K562 (cell line): ENCODE results near the gene RFESD. TPM values are rescaled to one million over a fixed set of nuclear protein-coding genes. Genes with fewer than 3 reads are reported as not detected.
A peak's percentile ranks its signal among the peaks of the same experiment; 100 is the strongest.

Experiments
- ATF7 ChIP-seq: fragments of 450-650 bp; IDR thresholded peaks from 2 replicates; pipeline ENCODE4 v1.7.1; 2014; ENCODE audit warnings: mild to moderate bottlenecking, moderate library complexity
- BCLAF1 ChIP-seq, 2 experiments: fragments of 450-650 bp in 1 of 2; IDR thresholded peaks; 2 replicates each; pipeline ENCODE4 v1.6.1; 2011 to 2017; ENCODE audit warnings: low read depth in 2 of 2, antibody characterized with exemption in 1 of 2, borderline replicate concordance in 1 of 2, low read length in 1 of 2, mild to moderate bottlenecking in 1 of 2, mixed read lengths in 1 of 2; ENCODE audit not compliant: control insufficient read depth in 1 of 2
- C11orf30 ChIP-seq: fragments of 450-650 bp; IDR thresholded peaks from 2 replicates; pipeline ENCODE4 v1.6.1; 2016; ENCODE audit warnings: low read depth, mild to moderate bottlenecking
- CTCF ChIP-seq, 3 experiments: IDR thresholded peaks in 2 of 3; conservative IDR thresholded peaks in 1 of 3; 2 replicates each; pipeline ENCODE4 v1.5.1; 2011 to 2012; ENCODE audit warnings: low read length in 3 of 3, mild to moderate bottlenecking in 3 of 3, control low read depth in 2 of 3, improper control_type of control experiment in 1 of 3, inconsistent platforms in 1 of 3, low read depth in 1 of 3, mixed read lengths in 1 of 3, moderate library complexity in 1 of 3; ENCODE audit not compliant: insufficient read depth in 2 of 3
- HIVEP1 ChIP-seq: fragments of 250-450 bp; sonication (Bioruptor Pico); IDR thresholded peaks from 2 replicates; pipeline ENCODE4 v1.4.0; 2020; ENCODE audit warnings: mild to moderate bottlenecking
- HNRNPL ChIP-seq: fragments of 200-400 bp; formaldehyde crosslinking; IDR thresholded peaks from 2 replicates; pipeline ENCODE4 v1.6.1; 2017; ENCODE audit warnings: low read depth, mild to moderate bottlenecking, low read length
- KAT2B ChIP-seq: IDR thresholded peaks from one replicate; pipeline ENCODE4 v1.6.1; 2012; ENCODE audit warnings: low read depth, mild to moderate bottlenecking, control low read depth, inconsistent platforms, low read length, moderate library complexity
- MEIS2 ChIP-seq: fragments of 450-650 bp; IDR thresholded peaks from 2 replicates; pipeline ENCODE4 v1.6.1; 2014; ENCODE audit warnings: mild to moderate bottlenecking; ENCODE audit not compliant: partially characterized antibody
- MLLT1 ChIP-seq, 2 experiments: fragments of 450-650 bp; IDR thresholded peaks; 2 replicates each; pipeline ENCODE4 v1.6.1; 2016
- MNT ChIP-seq, 2 experiments: fragments of 450-650 bp; conservative IDR thresholded peaks; 2 replicates each; pipeline ENCODE4 v1.6.1; 2017; ENCODE audit warnings: mild to moderate bottlenecking in 2 of 2, moderate library complexity in 2 of 2
- NELFE ChIP-seq: IDR thresholded peaks from 2 replicates; pipeline ENCODE4 v1.6.1; 2011; ENCODE audit warnings: mild to moderate bottlenecking; ENCODE audit not compliant: insufficient read depth, insufficient read length
- ZNF24 ChIP-seq: fragments of 450-650 bp; IDR thresholded peaks from 2 replicates; pipeline ENCODE4 v1.6.1; 2016
- ZNF639 ChIP-seq, 2 experiments: fragments of 200-800 bp in 1 of 2; sonication (Bioruptor generic) in 1 of 2; sonication (generic) in 1 of 2; formaldehyde crosslinking in 1 of 2; IDR thresholded peaks in 1 of 2; conservative IDR thresholded peaks in 1 of 2; 2 replicates each; pipeline versions ENCODE4 v1.5.0 to v1.6.1; 2016 to 2020; ENCODE audit warnings: missing compliant biosample characterization in 1 of 2, missing genetic modification characterization in 1 of 2, missing genetic modification reagents in 1 of 2
- polyA plus RNA-seq, 8 experiments: library from polyadenylated mRNA; depleted of rRNA in 4 of 8; stranded (reverse) in 5 of 8; unstranded in 3 of 8; fragments of >200 nt; fragmentation: Nextera tagmentation in 2 of 8; fragmentation: Illumina TruSeq in 1 of 8; extraction: Ambion mirVana in 2 of 8; extraction: Trizol in 1 of 8; gene quantifications; 2 replicates each; pipeline versions ENCODE4 v1.2.1 to v1.2.3, GENCODE V29; 2011 to 2014; ENCODE audit warnings: inconsistent platforms in 1 of 8, missing spikeins in 1 of 8
- total RNA-seq, 7 experiments: library from RNA; depleted of rRNA in 6 of 7; stranded (reverse); fragments of >200 nt in 6 of 7; fragmentation: Illumina TruSeq in 2 of 7; extraction: Trizol in 2 of 7; gene quantifications; 2 replicates each; pipeline versions ENCODE4 v1.2.1 to v1.2.3, GENCODE V29; 2011 to 2021; ENCODE audit warnings: low replicate concordance in 1 of 7

Gene RFESD
- total and polyA plus RNA-seq, 9 of the 15 experiments (the other 6 are each of a cell fraction or from before 2014, with no cell fraction given), result 62.3 to 600 (median 140) TPM

GRCh38 chr5:95647886-95648860 lies 1.6 kb downstream of the RFESD start (continued):
- TF ChIP-seq BCLAF1 (IDR thresholded peaks at IDR 0.05; ENCODE audit: borderline replicate concordance in 1 of 2, control insufficient read depth in 1 of 2, low read depth in 2 of 2, low read length in 1 of 2), result 0 out of 4 replicates have a peak, but pooled peaks of 1 of the 2 experiments have one; percentile 48
- peak in 1 of 2 experiments; percentile 70; a peak in 1 of 4 replicates for TF ChIP-seq ZNF639 (CRISPR knock-in tag; conservative IDR thresholded peaks at IDR 0.05 in 1 of 2, IDR thresholded peaks at IDR 0.05 in 1 of 2)
- TF ChIP-seq ATF7, result peak; percentile 68; the same call in 1 of the 2 replicates
- TF ChIP-seq NELFE, result no peak
- TF ChIP-seq KAT2B, result no peak
- TF ChIP-seq HNRNPL, result no peak
- TF ChIP-seq MEIS2, result peak; percentile 81
- 0 out of 2 replicates have a peak, but pooled peaks have one; percentile 12 for TF ChIP-seq ZNF24
- TF ChIP-seq C11orf30, result peak; percentile 83
- TF ChIP-seq MNT (conservative IDR thresholded peaks at IDR 0.05), result peak; percentile 29 to 66; a peak in 3 of 4 replicates
- TF ChIP-seq HIVEP1 (CRISPR knock-in tag), result no peak
- peak; percentile 91 to 96 for TF ChIP-seq MLLT1 (IDR thresholded peaks at IDR 0.05)
- no peak for TF ChIP-seq CTCF (IDR thresholded peaks at IDR 0.05 in 2 of 3, conservative IDR thresholded peaks at IDR 0.05 in 1 of 3; ENCODE audit: insufficient read depth in 2 of 3, low read depth in 1 of 3, low read length in 3 of 3)
